GM18861 (cell line): ENCODE results near the gene KPNB1.

Experiments used
- ATAC-seq: cut with Tn5 transposase; IDR thresholded peaks from one replicate; pipeline ENCODE4 v1.9.1; 2021; ENCODE audit not compliant: unreplicated experiment

Gene KPNB1

GRCh38 chr17:47696717-47697642 is 47.3 kb downstream of the KPNB1 start:
- no peak for ATAC-seq

GRCh38 chr17:47697906-47698711 is 48.4 kb downstream of the KPNB1 start:
- no peak for ATAC-seq

- no peak for ATAC-seq
These were observed 49.2 kb downstream of the KPNB1 start for GRCh38 chr17:47698749-47699535.

- ATAC-seq = no peak
These were observed 49.8 kb downstream of the KPNB1 start for GRCh38 chr17:47699536-47699840.

GRCh38 chr17:47700471-47701449 is 51.0 kb downstream of the KPNB1 start:
- no peak for ATAC-seq

- ATAC-seq = no peak
These were observed 51.9 kb downstream of the KPNB1 start for GRCh38 chr17:47701608-47702007.

- ATAC-seq = no peak
These were observed 52.8 kb downstream of the KPNB1 start for GRCh38 chr17:47702391-47702995.

- no peak for ATAC-seq
These were observed 53.5 kb downstream of the KPNB1 start for GRCh38 chr17:47703191-47703591.

- no peak for ATAC-seq
These were observed 54.0 kb downstream of the KPNB1 start for GRCh38 chr17:47703671-47704070.

GRCh38 chr17:47704116-47704515 is 54.4 kb downstream of the KPNB1 start:
- ATAC-seq = no peak

- no peak for ATAC-seq
These were observed 55.0 kb downstream of the KPNB1 start for GRCh38 chr17:47704736-47705135.

- ATAC-seq = no peak
These were observed 56.1 kb downstream of the KPNB1 start for GRCh38 chr17:47705536-47706530.

GRCh38 chr17:47707056-47707804 is 57.5 kb downstream of the KPNB1 start:
- ATAC-seq = no peak

GRCh38 chr17:47707884-47708283 is 58.2 kb downstream of the KPNB1 start:
- no peak for ATAC-seq

- no peak for ATAC-seq
These were observed 58.7 kb downstream of the KPNB1 start for GRCh38 chr17:47708312-47708863.

GRCh38 chr17:47708864-47709541 is 59.3 kb downstream of the KPNB1 start:
- no peak for ATAC-seq

GRCh38 chr17:47709594-47709993 is 59.9 kb downstream of the KPNB1 start:
- no peak for ATAC-seq
